HG03095 (cell line): Measurements from ENCODE around the gene EFHC2.
A peak's percentile ranks its signal among the peaks of the same experiment; 100 is the strongest.
"Not testable (repeated sequence)": the region's sequence is repeated elsewhere in the genome, so short reads cannot be mapped to it uniquely, and the experiment has no call there.

Source experiments
- ATAC-seq: cut with Tn5 transposase; IDR thresholded peaks from one replicate; pipeline ENCODE4 v1.9.1; 2021; ENCODE audit warnings: moderate library complexity; ENCODE audit not compliant: unreplicated experiment

Gene EFHC2

DNA sequence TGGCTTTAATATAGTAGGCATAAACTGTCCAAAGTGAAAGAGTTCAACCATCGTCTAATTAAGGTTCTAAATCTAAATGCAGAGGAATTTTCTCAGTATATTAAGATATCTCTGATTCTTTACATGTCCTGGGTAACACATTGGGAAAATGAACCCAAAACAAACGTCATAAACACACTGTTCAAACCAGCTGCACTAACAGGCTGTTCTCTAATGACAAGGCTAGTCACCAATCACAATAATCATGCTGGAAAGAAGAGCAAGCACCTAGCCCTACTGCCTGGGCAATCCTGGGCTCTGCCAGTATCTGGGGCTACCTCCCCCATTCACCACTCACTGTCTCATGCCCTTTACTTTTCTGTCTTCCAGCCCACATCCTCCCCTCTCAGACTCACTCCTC is 107.9 kb downstream of the EFHC2 start:
- no peak for ATAC-seq

DNA sequence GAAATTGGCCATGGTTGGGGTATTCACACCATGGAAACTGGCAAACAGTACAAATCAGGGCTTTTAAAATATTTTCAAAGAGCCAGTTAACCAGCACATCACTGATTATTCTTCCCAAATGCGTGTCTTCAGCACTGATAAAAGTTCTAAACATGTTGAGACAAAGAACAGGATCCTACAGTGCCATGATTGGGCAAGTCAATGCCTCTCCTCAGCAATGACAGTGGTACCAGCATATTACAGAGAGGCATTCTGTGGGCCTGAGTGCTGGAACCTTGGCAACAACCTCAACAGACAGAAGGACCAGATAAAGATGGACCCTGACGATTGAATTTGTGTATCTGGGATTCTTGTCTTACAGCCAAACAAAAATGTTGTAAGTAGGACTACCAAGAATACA is 108.9 kb downstream of the EFHC2 start:
- no peak for ATAC-seq

DNA sequence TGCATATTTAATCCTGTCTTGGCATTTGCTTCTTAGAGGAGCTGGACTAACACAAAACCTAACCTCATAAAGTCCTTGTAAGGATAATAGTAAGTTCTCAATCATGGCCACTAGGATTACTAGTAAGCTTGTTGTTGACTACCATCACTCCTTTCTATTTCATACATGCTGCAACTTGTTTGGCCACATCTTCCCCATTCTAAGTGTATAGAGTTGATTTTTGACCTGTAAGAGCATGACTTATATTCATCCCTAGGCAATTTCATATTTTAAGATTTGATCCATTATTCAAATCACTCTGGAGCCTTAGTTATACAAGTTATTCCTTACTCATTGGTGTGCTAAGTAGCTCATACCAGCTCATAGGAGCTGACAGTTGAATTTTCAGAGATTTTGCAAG is 109.4 kb downstream of the EFHC2 start:
- ATAC-seq = no peak

DNA sequence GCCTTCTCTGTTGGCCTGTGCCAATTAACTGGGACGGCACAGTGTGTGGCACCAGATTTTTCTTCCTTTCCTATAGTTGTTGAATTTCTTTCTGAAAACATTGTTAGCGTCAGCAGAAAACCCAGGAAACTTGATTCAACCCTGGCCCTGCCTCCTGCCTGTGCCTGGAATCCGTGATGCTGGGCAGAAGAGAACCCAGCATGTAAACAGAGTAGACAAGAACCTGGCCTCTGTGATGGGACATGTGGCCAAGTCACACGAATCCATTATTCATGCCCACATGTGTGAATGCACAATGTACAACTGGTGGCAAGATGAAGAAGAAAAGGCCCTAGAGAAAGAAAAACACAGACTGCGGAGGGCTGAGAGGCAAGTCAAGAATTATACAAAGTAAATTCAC is 111.4 kb downstream of the EFHC2 start:
- ATAC-seq = no peak

DNA sequence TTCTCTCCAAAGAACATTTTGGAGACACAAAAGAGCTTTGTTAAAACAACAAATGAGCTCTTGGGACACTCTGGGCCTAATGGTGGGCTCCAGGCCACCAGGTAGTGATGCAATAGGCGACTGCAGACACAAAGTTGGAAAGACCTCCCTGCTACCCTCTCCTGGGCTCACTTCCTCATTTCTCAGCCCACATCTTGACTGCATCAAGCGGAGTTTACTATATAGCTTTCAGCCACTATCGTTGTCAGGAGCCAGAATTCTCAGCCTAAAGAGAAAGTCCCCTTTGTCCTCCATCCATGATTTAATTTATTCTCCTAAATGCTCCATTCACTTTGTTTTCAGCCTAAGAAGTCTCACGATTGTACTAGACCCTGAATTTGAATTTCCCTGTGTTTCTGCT is 114.9 kb downstream of the EFHC2 start:
- peak; percentile 81 for ATAC-seq

DNA sequence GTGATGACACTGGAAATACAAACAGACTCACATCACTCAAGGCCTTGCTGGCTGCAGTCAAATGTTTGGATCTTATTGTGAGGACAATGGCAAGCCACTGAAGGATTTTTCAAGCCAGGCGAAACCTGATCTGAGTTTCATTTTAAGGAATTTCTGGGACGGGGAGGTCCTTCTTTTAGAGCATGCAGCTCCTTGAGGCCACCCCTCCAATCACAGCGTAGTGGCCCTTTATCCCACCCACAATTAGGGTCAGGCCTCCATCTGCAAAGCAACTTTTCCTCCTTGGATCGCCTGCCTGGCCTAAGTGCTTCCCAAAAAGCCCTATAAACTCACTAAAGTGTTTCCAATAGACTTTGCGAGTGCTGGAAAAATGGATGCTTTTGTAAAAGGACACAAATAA is 115.5 kb downstream of the EFHC2 start:
- no peak for ATAC-seq

DNA sequence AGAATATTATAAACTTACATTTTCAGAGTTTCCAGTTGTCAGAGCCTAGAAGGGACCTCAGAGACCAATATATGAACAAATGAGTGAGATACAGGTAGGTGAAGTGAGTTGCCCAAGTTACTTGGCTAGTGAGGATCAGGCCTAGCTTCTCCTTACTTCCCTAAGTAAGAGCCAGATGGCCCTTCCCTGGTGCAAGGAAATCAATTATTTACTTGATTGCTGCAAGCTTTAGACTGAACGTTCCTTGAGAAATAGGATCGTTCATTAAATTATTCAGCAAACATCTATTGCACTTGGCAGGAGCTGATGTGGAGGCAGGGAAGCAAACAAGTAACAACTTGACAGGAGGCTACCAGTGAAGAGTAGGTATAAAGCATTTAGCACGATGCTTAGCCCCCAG is 117.8 kb downstream of the EFHC2 start:
- ATAC-seq = no peak

DNA sequence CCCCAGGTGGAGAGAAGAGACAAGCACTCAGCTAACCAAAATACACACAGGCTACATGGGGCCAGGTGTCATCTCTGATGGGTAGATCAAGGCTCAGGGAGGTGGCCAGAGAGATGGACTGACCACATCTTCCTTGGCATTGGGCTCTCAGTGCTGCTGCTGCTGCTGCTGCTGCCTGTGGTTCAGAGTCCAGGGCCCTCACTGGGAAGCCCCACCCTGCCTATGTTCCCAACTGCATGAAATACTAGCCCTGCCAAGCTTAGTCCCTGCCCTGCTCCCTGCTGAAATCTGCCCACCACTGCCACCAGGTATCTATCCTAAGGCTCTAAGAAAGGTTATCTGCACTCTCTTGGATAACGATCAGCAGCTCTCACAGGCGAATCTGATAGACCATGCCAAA is 118.7 kb downstream of the EFHC2 start:
- no peak for ATAC-seq

DNA sequence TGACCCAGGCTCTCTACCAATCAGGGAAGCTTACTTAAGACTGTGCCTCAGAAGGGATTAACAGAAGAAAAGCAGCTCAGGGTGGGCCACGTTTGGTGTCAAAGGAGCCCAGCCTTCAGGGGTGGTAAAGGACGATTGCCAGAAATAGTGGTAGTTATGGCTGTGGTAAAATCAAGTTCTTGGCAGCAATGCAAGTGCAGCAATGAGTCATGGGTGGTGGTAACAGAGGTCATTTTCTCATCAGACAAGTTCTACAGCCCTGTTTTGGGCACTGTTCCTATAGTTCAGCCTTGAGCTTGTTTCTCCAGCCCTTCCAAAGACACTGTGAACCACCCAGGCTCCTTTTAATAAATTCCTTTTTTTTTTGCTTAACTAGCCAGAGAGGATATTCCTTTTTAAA is 120.3 kb downstream of the EFHC2 start:
- ATAC-seq = no peak

DNA sequence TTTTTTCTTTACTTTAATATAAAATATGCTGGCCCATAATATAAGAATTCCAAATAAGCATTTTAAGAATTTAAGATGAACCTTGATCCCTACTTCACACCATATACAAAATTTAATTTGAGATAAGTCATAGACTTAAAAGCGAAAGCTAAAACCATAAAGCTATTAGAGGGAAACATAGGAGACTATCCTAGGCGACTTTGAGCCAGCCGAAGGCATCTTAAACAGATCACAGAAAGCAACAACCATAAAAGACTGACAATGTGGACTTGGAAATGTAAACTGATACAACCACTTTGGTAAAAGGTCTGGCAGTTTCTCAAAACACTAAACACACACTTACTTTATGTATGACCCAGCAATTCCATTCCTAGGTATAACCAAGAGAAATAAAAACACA is 125.0 kb downstream of the EFHC2 start:
- no peak for ATAC-seq

DNA sequence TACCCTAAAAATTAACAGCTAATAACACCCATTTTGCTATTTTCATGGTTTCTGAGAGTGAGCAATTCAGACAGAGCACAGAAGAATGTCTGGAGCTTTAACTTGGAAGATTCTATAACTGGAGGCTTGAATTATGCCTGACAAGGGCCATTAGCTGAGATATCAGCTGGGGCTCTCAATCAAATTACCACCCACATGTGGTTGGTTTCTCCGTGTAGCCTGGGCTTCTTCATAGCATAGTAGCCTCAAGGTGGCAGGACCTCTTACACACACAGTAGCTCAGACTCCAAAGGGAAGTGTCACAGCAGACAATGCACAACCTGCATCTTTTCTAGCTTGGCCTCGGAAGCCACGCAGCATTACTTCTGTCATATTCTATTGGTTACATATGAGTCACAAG is 127.3 kb downstream of the EFHC2 start:
- no peak for ATAC-seq

DNA sequence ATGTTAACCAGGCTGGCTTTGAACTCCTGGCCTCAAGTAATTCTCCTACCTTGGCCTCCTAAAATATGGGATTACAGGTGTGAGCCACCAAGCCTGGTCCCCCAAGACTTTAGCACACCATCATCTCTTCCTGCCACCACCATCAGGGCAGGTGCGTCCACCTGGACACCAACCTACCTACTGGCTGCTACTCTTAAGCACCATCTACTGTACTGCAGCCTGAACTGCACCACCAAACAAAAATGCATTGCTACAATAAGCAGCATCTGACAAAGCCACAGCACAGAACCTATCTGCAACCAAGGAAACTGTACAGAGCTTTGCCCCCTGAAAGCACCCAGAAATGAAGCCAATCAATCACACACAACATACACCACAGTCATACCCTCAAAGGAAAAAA is 139.7 kb downstream of the EFHC2 start:
- no peak for ATAC-seq

DNA sequence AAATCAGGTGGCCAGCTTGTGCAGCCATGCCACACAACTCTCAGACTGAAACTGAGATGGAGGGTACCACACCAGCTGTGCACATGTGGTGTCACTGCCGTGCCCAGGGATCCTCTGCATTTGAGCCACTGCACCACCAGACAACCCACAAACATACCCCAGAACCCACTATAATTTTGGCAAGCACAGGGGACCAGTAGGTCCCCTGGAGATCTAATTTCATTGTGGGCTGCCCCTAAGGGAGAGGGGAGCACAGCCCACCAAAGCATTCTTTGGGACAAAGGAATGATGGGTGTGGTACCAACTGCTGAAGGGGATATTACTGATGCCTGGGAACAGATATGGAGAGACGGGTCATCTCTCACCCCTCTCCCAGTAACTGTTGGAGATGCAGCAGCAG is 140.9 kb downstream of the EFHC2 start:
- ATAC-seq = no peak

DNA sequence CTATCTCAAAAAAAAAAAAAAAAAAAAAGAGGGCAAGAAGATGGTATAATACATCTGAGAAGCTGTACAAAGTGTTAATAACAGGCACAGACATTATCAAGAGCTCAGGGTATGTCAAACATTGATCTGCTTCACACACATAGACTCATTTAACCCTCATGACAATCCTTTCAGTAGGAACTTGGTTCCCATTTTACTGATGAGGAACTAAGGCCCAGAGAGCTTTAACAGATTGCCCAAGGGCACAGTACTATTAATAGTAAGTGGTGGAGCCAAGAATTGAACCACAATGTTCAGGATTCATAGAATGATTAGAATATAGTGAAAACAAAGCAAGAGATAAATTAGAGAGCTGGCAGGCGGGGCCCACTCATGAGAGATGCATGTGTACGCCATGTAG is 154.4 kb downstream of the EFHC2 start:
- ATAC-seq = no peak

DNA sequence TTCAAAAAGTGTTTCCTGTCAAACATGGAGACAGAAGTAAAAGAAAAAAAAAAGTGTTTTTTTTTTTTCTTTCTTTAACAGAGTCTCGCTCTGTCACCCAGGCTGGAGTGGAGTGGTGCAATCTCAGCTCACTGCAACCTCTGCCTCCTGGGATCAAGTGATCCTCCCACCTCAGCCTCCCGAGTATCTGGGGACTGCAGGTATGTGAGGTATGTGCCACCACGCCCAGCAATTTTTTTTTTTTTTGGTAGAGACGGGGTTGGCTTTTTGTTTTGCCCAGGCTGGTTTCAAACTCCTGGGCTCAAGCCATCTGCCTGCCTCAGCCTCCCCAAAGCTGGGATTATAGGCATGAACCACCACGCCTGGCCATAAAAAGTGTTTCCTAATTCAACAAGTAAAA is 155.6 kb downstream of the EFHC2 start:
- not testable (repeated sequence) for ATAC-seq

DNA sequence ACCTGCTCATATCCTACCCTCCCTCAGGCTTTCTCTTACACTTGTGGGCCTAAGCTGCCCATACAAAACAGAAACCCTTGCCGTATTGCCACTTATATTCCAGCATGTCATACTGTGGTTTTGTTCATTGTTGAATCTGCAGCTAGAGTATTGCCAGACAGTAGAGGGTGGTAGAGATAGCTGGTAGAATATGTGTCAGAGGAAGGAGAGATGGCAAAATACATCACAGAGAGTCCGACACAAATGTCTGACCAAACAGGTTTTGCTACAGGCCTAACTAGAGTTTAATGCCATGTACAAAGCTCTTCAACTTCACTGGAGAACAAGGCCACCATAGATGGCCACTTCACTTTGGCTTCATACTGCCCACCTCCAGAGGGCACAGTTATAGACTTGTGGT is 160.1 kb downstream of the EFHC2 start:
- no peak for ATAC-seq

DNA sequence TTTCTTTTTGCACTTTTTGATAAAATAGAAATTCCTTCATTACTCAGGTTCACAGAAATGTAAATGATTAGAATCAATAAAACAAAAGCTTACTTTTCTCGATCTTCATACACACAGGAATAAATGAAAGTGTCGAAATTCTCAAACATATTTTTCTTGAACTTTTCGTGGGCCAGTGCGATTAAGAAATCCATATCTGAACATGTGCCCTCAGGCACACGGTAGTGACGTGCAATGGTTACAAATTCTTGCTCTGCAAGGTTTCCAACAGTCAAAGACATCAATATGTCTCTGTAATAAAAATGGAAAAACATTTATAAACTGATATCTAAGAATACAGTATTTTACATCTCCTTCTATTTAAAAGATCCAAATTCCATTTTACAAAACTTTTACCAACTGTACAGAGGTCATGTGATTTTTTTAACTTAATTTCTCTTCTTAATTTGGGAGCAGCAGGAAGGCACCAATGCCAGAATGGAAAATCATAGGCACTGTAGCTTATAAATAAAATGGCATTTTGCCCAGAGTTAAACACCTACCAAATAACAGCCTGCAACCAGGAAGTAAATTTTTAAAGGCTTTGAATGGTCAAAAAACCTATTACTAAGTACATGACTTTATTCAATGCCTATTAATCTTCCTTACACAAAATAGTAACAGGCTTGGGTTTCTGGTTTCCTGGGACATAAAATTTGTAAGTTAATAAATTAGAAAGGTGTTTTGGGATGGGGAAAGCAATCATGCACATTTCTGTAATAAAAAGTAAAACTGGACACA is 165.0 kb downstream of the EFHC2 start:
- no peak for ATAC-seq

DNA sequence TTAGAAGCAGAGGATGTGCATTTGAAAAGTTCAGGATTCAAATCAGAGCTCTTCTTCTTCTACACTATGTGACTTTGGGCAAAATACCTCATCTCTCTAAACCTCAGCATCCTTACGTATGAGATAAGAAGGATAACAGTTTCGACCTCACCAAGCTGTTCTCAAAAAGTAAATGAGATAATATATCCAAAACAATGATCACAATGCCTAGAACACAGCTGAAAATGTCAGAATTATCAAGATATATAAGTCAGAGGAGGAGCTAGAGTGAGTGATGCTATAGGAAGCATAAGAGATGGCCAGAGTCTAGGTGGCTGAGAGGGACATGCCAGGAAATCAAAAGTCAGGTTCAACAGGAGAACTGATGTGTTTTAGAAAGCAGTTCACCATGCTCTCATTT is 168.0 kb downstream of the EFHC2 start:
- no peak for ATAC-seq

DNA sequence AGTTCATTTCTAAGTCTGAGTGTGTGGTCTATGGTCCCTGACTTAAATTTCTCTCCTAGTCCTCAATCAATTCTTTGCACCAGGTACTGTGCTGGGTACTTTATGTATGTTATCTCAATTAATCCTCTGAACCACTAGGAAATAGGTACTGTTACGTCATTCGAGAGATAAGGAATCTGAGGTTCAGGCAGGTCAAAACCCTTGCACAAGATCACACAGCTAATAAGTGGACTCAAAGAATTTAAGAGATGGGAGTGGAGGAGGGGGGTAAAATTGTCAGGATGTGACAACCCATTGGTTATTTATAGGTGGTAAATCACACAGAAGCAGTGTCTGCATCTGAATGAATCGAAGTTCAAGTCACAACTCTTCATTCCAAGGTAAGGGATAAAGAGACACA is 169.4 kb downstream of the EFHC2 start:
- no peak for ATAC-seq

DNA sequence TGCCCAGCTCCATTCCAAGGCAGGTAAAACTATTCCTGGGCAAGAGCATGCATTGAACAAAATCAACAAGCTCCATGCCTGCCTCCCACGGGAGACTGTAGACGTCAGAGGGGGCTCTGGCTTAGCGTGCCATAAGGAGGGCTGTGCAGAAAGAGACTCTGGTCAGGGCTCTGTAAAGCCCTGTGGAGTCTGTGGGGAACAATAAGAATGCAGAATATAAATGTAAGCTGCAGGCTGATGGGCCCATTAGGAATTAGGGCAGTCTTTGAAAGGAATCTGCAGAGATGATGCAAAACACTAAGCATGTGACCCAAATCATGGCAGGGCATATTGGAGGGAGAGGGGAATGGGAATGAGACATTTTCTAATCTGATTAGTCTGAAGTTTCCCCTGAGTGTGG is 170.3 kb downstream of the EFHC2 start:
- ATAC-seq = no peak

DNA sequence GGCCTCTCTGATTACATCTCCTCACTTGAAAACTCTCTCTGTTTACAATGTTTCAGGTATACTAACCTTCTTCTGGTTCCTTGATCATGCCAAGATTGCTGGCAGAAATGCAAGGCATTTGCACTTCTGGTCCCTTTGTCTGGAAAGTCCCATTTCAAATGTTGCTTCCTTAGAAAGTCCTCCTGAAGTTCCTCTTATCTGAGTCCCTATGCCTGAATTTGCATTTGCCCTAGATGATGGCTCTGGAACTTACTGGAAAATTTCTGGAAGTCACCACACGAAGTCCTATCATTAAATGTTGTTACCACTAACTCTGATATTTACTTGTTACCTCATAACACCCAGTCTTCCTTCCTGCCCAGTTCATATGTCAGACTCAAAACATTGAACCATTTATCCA is 176.4 kb downstream of the EFHC2 start:
- ATAC-seq = no peak

DNA sequence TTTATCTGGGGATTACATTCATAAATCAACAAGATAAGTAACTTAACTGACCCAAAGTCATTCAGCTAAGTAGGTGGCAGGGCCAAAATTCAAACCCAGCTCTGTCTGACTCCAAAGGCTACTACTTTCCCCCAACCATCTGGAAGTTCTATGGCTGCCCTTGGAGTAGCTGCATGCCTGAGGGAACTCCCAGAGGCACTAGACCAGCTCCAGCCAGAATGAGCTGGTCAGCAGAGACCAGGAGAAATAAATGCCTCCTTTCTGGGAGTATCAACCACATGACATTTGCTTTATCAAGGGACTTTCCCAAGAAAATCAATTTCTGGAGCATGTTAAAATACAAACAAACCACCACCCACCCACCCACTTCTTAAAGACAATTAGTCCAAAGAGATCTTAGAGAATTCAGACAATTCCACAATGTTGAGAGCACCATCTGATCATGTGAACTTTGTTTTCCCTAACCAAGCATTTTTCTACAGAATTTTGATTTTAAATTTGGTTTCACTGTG is 180.5 kb downstream of the EFHC2 start:
- no peak for ATAC-seq

DNA sequence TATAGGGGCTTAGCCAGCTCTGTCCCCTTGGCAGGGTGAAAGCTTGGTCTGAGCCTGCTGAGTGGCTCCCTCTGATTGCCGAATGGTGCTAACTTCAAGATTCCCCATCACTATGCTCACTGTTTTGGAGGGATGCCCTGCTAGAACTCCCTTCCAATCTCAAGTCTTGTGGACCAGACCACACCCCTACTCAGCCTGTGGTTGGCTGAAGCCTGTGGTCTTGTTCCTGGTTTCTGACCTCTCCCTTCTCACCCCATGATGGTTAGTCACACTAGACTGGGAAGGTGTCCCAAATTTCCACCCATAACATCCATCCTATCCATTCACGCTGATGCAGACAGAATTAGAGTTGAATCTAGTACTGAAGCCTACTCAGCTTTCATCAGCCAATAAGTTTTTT is 185.6 kb downstream of the EFHC2 start:
- ATAC-seq = no peak
